Stimulated activated naive CD4-positive, alpha-beta T cell (primary cell): ENCODE data around the gene URM1.
A peak's percentile ranks its signal among the peaks of the same experiment; 100 is the strongest.
"Not testable (repeated sequence)": the region's sequence is repeated elsewhere in the genome, so short reads cannot be mapped to it uniquely, and the experiment has no call there.

ENCODE experiments used
- DNase-seq, 6 experiments: peaks; one replicate each; lab custom pipeline; 2025; lab: John Stamatoyannopoulos, UW

URM1 gene

DNA sequence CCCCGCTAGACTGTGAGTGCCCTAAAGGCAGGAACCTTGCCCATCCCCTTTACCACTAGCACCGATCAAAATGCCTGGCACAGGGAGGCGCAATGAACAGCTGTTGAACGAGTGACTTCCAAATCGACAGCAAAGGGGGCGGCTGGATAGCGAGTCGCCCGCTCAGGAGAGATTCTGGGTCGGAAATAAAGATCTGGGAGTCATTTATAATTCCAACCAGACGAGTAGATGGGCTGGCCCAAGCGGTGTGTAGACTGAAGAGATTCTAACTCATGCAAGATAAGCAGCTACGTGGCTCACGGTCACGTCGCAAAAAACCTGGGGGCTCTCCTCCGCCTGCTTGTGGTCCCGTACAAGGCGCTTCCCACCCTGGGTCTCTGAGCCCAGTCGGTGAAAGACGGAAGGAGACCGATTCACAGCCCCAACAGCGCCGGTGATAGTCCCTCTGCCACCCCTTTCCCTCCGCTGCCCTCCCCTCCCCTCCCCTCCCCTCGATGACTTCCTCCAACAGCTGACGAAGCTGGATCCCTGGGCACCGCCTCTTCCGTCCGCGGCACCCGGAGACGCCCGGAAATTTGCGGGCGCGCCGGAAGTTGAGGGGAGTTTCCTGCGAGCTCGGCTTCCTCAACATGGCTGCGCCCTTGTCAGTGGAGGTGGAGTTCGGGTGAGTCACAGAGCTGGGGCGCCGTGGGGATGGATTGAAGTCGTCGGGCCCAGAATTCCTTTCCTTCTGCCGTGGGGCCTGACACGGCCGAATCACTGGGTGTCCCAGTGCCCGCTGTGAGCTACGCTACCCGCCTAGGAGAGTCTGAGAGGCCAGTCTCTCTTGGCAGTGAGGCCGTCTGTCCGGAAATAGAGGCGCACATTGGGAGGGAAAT, at the start of gene URM1:
Gene URM1 (plus strand): TSS at position 623 of the 878 bp plus-strand sequence. CDS start 7 bp downstream, at position 630.
- DNase-seq, result peak; percentile 91 to 96 (median 94)

- DNase-seq, result no peak
Observed at GRCh38 chr9:128321879-128322403, 49.2 kb upstream of the URM1 start.

GRCh38 chr9:128322404-128323211, 48.6 kb upstream of the URM1 start, which contains the start of the genes COQ4 and TRUB2:
Gene COQ4 (plus strand): TSS chr9:128322839. CDS start chr9:128322859, 20 bp downstream.
Gene TRUB2 (minus strand): TSS chr9:128322447. CDS start chr9:128322408, 39 bp downstream.
- DNase-seq, result peak; percentile 86 to 99 (median 91)

GRCh38 chr9:128323212-128323730, 47.9 kb upstream of the URM1 start:
- no peak for DNase-seq

- no peak for DNase-seq
Observed at GRCh38 chr9:128323791-128324190, 47.4 kb upstream of the URM1 start.

DNA sequence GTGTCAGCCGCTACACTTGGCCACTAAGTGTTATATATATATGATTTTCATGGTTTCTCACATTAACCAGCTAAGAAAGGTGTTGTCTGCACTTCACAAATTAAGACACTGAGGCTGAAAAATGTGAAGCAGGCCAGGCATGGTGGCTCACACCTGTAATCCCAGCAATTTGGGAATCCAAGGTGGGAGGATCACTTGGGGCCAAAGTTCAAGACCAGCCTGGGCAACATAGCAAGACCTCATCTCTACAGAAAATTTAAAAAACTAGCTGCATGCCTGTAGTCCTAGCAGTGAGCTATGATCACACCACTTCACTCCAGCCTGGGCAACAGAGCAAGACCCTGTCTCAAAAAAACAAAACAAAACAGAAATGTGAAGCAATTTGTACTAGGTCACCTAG, 46.8 kb upstream of the URM1 start:
- DNase-seq, result no peak

- DNase-seq, result no peak
Observed at GRCh38 chr9:128325629-128326028, 45.5 kb upstream of the URM1 start.

DNA sequence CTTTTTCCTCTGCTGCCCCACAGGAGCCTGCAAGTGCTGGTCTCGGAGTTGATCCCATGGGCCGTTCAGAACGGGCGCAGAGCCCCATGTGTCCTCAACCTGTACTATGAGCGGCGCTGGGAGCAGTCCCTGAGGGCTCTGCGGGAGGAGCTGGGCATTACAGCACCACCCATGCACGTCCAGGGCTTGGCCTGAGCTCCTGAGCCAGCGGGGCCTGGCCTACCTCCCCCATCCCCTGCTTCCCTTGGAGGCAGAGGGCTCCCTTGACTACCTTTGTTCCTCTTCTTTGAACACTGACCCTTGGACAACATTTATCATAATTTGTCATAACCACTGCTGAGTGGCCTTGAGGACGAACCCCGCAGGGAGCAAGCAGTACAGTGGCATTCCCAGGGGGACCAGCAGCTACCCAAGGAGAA, 37.7 kb upstream of the URM1 start:
- no peak for DNase-seq

DNA sequence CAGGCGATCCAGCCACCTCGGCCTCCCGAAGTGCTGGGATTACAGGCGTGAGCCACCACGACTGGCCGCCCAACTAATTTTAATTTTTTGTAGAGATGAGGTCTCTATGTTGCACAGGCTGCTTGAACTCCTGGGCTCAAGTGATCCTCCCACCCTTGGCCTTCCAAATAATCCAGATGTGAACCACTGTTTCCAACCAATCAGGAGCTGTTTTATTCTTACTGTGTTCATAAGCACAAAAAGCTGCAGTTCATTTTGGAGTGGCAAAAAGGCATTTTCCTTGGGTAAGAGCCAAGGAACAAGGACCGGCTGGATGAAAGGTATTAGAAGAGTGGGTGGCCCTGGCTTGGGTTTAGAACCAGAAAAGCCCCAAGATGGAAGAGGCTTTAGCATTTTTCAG, 36.0 kb upstream of the URM1 start:
- no peak for DNase-seq

- no peak for DNase-seq
Observed at GRCh38 chr9:128335914-128336313, 35.3 kb upstream of the URM1 start.

DNA sequence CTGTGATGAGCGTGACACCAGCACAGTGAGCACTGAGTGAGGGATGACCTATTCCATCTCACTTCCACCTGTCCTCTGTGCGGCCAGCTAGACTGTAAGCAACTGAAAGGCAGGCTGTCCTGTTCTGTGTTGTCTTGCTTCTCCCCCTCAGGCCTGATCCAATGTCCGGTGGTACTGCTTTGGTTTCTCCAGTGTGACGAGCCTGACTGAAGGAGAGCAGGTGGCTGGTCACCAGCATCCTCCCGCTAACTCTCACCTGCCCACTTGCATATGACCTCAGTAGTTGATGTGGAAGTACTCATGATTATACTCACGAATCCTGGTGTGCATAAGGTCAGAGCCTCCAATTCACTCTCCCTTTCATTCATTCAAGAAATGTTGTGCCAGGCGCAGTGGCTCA, 33.2 kb upstream of the URM1 start:
- DNase-seq, result no peak

DNA sequence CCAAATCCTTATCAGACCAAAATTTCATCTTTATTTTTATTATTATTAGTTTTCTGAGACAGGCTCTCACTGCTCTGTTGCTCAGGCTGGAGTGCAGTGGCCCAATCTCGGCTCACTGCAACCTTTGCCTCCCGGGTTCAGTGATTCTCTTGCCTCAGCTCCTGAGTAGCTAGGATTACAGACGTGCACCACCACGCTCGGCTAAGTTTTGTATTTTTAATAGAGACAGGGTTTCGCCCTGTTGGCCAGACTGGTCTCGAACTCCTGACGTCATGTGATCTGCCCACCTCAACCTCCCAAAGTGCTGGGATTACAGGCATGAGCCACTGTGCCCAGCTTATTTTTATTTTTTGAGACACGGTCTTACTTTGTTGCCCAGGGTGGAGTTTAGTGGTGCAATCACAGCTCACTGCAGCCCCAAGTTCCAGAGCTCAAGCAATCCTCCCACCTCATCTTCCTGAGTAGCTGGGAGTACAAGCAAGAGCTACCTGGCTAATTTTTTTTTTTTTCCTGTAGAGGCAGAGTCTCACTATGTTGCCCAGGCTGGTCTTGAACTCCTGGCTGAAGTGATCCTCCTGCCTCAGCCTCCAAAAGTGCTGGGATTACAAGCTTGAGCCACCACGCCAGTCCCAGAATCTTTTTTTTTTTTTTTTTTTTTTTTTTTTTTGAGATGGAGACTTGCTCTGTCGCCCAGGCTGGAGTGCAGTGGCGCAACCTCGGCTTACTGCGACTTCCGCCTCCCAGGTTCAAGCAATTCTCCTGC, 32.1 kb upstream of the URM1 start:
- DNase-seq, result not testable (repeated sequence)

DNA sequence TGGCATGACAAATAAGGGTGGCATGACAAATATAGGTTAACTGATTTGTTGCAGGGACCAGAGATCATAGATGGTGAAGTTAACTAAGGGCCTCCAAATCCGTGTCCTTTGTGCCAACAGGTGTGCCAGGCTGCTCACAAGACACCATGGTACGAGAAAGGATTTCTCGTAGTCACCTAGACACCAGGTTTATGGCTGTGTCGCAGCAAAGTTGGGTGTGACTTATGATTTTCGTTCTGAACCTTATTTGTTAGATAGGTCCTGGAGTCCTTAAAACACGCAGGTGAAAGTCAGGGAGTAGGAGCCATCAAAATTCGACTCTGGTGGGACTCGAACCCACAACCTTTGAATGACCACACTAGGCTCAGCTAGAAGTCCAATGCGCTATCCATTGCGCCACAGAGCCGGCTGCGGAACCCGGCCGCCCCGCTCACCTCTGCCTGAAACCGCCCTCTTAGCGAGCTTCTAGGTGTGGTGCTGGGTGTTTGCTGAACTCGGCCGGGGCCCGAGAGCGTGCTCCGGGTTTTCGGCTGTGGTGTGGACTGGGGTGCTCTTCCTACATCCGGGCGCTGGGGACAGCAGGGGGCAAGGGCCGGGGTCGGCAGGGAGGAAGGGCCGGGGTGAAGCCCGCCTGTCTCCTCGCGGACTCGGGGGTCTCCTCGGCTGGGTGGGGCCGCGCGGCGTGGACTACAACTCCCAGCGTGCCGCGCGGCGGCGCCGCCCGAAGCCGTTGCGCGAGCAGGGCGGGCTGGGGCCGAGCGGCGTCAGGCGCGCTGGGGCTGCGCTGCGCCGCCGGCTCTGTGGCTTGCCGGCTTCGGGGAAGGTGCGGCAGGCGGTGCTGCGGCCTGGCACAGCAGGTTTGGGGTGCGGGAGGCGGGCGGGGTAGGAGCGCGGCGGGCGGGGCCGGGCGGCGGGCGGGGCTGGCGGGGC, 31.1 kb upstream of the URM1 start, which contains the start of gene SLC27A4:
Gene SLC27A4 (plus strand): TSS at position 767 of the 930 bp plus-strand sequence. CDS start 2,606 bp downstream, outside the sequence.
- peak; percentile 62 to 82 (median 74) for DNase-seq

DNA sequence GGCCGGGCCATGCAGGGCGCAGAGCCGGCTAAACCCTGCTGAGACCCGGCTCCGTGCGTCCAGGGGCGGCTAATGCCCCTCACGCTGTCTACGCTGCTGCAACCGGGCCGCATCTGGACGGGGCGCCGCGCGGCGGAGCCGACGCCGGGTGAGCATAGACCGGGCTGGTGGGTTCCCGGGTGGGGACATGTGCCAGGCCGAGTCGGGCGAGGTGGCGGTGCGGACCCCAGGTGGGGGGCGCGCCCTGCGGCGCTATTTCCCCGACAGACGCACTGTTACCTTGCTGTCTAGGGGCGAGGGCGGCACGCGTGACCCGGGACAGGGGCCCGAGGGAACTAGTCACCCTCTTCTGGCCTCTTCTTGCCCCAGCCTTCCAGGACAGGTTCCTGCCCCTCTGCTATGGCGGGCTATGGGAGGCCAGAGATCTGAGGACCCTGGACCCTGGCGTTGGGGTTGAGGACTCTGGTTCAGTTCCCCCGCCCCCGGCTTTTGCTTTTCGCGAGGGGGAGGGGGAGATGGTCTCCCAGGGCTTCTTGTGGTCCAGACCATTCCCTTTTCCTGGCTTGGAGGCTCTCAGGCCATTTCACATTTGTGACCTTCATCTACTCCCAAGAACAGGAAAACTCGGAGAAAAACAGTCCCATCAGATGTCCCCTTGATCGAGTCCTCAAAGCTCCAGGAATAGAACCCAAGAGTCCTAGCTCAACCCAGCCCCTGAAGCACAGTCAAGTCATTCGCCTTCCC, 30.3 kb upstream of the URM1 start:
- DNase-seq, result peak in 1 of 6 experiments; percentile 42

DNA sequence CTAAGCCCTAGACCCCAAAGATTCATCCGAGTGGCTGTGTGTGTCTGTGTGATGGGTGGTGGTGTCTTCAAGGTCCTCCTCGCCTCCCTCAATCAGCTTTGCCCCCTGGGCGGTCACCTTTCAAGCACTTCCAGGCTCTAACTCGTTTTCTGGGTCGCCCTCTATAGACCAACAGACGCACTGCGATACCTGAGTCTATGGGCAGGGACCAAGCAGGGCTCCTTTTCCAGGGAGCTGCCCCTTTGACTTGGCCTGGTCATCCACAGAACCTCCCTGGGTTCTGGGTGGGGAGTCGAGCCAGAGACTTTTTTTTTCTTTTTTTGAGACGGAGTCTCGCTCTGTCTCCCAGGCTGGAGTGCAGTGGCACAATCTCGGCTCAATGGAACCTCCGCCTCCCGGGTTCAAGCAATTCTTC, 29.7 kb upstream of the URM1 start:
- peak; percentile 23 to 63 (median 47) for DNase-seq

GRCh38 chr9:128342971-128343680, 28.0 kb upstream of the URM1 start:
- no peak for DNase-seq

DNA sequence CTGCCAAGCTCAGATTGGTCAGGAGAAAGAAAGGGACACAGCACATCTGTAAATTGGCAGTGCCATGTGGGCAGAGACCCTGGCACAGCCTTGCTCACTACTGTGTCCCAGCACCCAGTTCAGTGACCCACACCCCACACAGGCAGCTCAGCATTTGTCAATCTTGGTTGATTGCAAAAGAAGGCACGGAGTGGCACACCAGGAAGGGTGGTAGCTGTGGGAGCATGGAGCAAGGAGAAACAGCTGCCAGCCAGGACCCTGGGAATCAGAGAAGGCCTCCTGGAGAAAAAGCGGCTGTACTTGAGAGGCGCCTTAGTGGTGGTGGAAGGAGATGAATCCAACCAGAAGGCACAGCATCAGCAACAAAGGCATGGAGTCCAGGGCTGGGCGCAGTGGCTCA, 27.3 kb upstream of the URM1 start:
- DNase-seq, result no peak

DNA sequence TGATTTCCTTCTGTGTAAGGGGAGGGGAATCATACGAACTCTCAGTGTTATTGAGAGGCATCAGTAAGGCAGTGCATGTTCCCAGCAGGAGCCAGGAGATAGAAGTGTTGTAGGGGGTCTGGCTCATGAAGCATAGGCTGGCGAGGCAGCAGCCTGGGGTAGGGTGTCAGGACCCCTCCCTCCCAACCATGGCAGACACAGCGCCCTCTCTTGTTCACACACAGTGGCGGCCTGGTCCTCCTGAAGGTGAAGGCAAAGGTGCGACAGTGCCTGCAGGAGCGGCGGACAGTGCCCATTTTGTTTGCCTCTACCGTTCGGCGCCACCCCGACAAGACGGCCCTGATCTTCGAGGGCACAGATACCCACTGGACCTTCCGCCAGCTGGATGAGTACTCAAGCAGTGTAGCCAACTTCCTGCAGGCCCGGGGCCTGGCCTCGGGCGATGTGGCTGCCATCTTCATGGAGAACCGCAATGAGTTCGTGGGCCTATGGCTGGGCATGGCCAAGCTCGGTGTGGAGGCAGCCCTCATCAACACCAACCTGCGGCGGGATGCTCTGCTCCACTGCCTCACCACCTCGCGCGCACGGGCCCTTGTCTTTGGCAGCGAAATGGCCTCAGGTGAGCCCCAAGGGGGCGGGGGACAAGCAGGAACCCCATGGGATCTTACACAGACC, 26.1 kb upstream of the URM1 start:
- DNase-seq, result no peak
